Type B pancreatic cell (in vitro differentiated cells): ENCODE data around the gene DGKG. TPM values are rescaled to one million over a fixed set of nuclear protein-coding genes. Genes with fewer than 3 reads are reported as not detected.

Source experiments
- DNase-seq: peaks from one replicate; pipeline ENCODE4 v3.0.0; 2021; ENCODE audit warnings: mixed read lengths; ENCODE audit not compliant: unreplicated experiment; ENCODE audit errors: extremely low spot score
- H3K27ac Mint-ChIP-seq: 2 replicates; pipeline ENCODE4 v1.8.0; 2021; ENCODE audit warnings: mild to moderate bottlenecking, mixed read lengths
- H3K27me3 Mint-ChIP-seq: 2 replicates; pipeline ENCODE4 v1.8.0; 2021; ENCODE audit warnings: mixed read lengths
- H3K36me3 Mint-ChIP-seq: 2 replicates; pipeline ENCODE4 v1.8.0; 2021; ENCODE audit warnings: mixed read lengths
- H3K4me1 Mint-ChIP-seq: one replicate; pipeline ENCODE4 v1.8.0; 2021; ENCODE audit warnings: mixed read lengths; ENCODE audit not compliant: unreplicated experiment
- H3K4me3 Mint-ChIP-seq: 2 replicates; pipeline ENCODE4 v1.8.0; 2021; ENCODE audit warnings: mild to moderate bottlenecking, mixed read lengths
- H3K9me3 Mint-ChIP-seq: 2 replicates; pipeline ENCODE4 v1.8.0; 2021; ENCODE audit warnings: mixed read lengths
- CTCF ChIP-seq: fragments of 200-600 bp; sonication (generic); conservative IDR thresholded peaks from 2 replicates; pipeline ENCODE4 v1.5.0; 2021; ENCODE audit warnings: antibody characterized with exemption, mild to moderate bottlenecking
- total RNA-seq: library from RNA; stranded (reverse); gene quantifications from 2 replicates; pipeline ENCODE4 v1.2.1, GENCODE V29; 2021; ENCODE audit warnings: low replicate concordance

The DGKG gene
- total RNA-seq, 1 donor from 2014 or later, result 11.6 TPM

DNA sequence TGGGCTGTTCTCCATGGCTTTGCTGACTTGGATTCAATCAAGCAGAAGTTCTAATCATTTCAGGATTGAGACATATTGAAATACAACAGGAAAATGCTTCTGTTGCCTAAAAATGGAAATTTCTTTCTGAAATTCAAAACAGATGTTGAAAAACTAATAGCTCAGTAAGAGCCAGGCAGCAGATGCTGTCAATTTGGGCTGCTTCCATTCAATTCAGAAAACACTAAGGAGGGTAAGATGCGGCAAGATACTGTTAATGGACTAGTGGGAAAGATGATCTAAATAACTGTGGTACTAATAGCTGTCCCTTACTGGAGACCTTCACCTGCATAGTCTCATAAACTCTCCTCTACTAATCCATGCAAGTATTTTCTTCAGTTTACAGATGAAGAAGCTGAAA lies 53.5 kb downstream of the DGKG start:
- no peak overlapping the region for H3K27ac Mint-ChIP-seq
- DNase-seq, result no peak
- H3K4me1 Mint-ChIP-seq, result no peaks in the 10 kb centered on the region
- no peaks in the 10 kb centered on the region for H3K36me3 Mint-ChIP-seq
- TF ChIP-seq CTCF, result no peak
- H3K4me3 Mint-ChIP-seq, result no peak overlapping the region
- no peaks in the 10 kb centered on the region for H3K9me3 Mint-ChIP-seq
- H3K27me3 Mint-ChIP-seq, result peaks cover 10% of the 10 kb centered on the region

DNA sequence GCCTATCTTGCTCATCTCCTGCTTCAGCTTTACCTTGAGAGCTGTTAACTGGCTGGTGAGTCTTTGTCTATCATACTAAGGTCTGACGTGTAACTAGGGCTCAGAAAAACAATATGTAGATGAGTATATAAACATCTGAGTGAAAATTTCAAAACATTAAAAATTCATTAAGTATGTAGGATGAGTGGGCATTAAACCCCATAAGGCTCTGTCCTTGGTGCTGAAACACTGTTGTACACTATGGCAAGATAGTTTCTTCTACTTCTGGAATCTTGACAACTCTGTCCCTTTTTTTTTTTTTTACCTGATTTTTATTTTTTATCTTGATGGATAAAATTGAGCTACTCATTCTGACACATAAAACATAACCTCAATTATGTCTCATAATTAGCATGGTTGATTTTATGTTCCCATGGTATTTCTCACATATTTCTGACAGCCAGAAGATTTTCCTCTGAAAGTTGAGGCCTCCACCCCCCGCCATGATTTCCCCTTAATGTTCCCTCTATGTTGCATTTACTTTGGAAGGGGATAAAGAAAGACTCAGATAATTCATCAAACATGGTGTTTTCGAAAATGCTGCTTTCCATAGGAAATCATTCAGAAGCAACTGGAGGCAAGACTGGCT lies 54.3 kb downstream of the DGKG start:
- Mint-ChIP-seq H3K36me3 (no peaks in the 10 kb centered on the region), H3K4me1 (no peaks in the 10 kb centered on the region), H3K27me3 (peaks cover 15% of the 10 kb centered on the region), H3K4me3 (no peak overlapping the region), H3K27ac (no peak overlapping the region), H3K9me3 (no peaks in the 10 kb centered on the region)
- TF ChIP-seq CTCF, result no peak
- DNase-seq, result no peak

GRCh38 chr3:186305286-186305685 lies 56.7 kb downstream of the DGKG start:
- no peaks in the 10 kb centered on the region for H3K4me1 Mint-ChIP-seq
- H3K27ac Mint-ChIP-seq, result no peak overlapping the region
- DNase-seq, result no peak
- H3K27me3 Mint-ChIP-seq, result peaks cover 12% of the 10 kb centered on the region
- no peak for TF ChIP-seq CTCF
- H3K4me3 Mint-ChIP-seq, result no peak overlapping the region
- no peaks in the 10 kb centered on the region for H3K36me3 Mint-ChIP-seq
- no peaks in the 10 kb centered on the region for H3K9me3 Mint-ChIP-seq

DNA sequence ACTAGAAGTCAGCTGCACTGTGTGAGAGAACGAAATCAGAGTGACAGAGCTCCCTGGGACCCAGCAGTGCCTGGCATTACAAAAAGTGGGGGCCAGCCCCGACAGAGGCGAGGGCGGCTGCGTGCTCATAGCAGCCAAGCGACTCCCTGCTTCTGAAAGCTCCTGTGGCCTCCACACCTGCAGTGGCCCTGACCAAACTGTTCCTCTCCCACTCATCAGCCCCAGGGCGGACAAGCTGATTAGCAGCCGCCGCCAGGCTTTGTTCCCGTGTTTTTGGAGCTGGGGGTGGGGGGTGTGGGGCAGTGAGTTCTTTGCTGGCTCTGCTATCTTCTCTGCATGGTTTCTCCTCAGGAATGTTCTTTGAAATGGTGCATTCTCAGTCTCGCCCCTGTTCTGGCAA lies 58.1 kb downstream of the DGKG start:
- Mint-ChIP-seq H3K36me3 (no peaks in the 10 kb centered on the region), H3K4me1 (no peaks in the 10 kb centered on the region), H3K27ac (no peak overlapping the region), H3K4me3 (no peak overlapping the region), H3K27me3 (peaks cover 12% of the 10 kb centered on the region), H3K9me3 (no peaks in the 10 kb centered on the region)
- DNase-seq, result no peak
- no peak for TF ChIP-seq CTCF

- peaks cover 29% of the 10 kb centered on the region for H3K27me3 Mint-ChIP-seq
- DNase-seq, result no peak
- H3K4me3 Mint-ChIP-seq, result no peak overlapping the region
- H3K4me1 Mint-ChIP-seq, result no peaks in the 10 kb centered on the region
- no peak overlapping the region for H3K27ac Mint-ChIP-seq
- TF ChIP-seq CTCF, result no peak
- no peaks in the 10 kb centered on the region for H3K36me3 Mint-ChIP-seq
- no peaks in the 10 kb centered on the region for H3K9me3 Mint-ChIP-seq
These were observed 62.7 kb downstream of the DGKG start for GRCh38 chr3:186299327-186299726.

DNA sequence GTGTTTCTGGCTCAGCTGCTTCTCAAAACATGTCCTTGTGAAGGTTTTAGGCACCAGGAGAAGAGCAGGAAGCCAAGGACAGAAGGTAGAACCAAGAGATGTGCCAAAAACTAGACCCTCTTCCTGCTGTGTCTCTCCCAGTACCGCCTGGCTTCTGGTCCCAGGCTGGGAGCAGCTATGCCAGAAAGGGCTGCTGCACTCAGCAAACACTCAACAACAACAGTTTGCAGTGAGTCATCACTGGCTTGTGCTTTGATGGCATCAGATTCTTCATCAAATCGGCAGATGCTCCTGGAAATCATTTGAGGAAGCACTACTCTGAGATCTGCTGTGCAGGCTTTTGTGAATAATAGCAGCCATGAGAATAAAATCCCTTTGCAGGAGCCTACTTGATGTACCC lies 63.2 kb downstream of the DGKG start:
- H3K36me3 Mint-ChIP-seq, result no peaks in the 10 kb centered on the region
- DNase-seq, result no peak
- no peaks in the 10 kb centered on the region for H3K9me3 Mint-ChIP-seq
- no peak overlapping the region for H3K4me3 Mint-ChIP-seq
- H3K27me3 Mint-ChIP-seq, result peaks cover 30% of the 10 kb centered on the region
- no peak for TF ChIP-seq CTCF
- no peaks in the 10 kb centered on the region for H3K4me1 Mint-ChIP-seq
- H3K27ac Mint-ChIP-seq, result no peak overlapping the region
